Measurements from ENCODE around the gene CBX4. TPM values are rescaled to one million over a fixed set of nuclear protein-coding genes. Genes with fewer than 3 reads are reported as not detected.

CBX4 gene
- total RNA-seq, 2 experiments from 2014 or later: 53.8 to 54.4 TPM

DNA sequence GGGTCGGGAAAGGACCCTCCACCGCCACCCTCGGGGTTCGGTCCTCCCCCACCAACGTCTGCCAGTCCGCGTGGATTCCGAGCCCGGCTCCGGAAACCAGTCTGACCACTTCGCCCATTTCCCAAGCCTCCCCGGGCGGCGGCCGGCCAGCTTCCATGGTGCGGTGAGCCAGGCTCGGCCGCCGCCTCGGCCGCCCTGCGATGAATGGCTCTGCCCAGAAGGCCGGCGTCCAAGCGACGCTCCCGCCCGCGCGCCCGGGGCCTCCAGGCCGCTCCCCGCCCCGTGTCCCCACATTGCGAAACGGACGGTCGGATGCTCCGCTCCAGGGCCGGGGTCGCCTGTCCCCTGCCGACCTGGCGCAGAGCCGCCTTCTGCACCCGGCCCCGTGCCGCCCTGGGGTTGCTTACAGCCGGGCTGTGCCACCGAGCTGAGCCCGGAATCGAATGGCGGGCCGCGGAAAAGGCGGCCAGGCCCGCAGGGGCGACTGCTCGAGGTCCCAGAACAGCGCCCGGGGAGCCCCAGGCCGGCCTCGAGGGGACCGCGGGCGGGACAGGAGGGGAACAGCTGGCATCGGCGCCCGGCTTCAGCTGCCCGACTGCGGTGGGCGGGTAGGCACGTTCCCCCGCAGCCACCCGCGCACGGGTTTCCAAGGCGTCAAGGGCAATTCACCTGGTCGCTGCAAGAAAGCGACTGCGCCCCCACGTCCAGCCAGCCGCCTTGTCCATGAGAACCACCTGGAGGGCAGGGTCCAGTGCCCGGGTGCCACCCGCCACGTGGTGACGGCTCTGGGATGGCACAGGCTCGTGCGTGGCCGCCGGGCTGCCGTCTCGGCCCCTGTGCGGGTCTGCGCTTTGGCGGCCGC is 24.0 kb downstream of the CBX4 start:
- DNase-seq (no peak), ATAC-seq (ENCODE audit: low read depth) (no peak)
- Mint-ChIP-seq H3K27ac (no peak overlapping the region), H3K4me1 (peaks cover 17% of the 10 kb centered on the region), H3K9me3 (no peaks in the 10 kb centered on the region), H3K27me3 (peaks cover 56% of the 10 kb centered on the region), H3K36me3 (no peaks in the 10 kb centered on the region), H3K4me3 (no peak overlapping the region)
- POLR2A ChIA-PET: interaction anchor here (1.4 kb wide), 1 partner anchor 13 kb away, joined by 3 read pairs; no protein-coding TSS in a partner anchor

DNA sequence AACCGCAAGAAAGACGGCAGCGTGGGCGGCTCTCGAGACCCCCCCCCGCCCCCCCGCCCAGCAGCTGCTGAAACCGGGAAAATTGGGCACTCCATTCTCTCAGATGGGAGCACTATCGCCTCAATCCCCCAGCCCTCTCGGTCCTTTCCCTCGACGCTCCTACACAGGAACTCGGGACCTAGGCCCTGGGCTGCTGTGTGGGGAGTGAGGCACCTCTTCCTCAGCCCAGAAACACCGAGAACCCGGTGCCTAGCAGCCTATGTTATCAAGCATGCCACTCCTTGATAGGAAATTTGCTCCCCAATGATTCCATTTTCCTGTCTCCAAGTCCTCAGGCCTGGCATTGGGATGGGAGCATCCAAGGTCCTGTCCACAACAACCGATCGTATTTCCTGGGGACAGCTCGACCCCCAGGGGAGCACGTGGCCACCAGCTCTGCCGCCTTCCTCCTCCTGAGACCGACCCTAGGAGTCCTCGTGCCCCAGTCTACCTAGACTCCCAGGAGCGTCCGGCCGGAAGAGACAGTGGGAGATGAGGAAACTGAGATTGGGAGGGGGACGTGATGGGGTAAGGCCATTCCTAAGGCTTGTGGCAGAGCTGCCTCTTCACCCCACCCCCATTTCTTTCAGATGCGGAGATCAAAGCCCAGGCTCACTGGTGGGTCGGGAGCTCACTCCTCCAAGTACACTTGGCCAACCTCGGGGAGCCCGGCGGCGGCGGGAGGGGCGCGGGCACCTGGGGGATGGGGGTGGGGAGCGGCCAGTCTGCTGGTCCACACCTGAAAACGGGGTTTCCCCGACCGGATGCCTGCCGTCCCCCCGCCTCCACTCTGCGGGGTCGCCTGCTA is 24.9 kb downstream of the CBX4 start:
- Mint-ChIP-seq H3K27me3 (peaks cover 56% of the 10 kb centered on the region), H3K27ac (peak overlapping the region; percentile 22), H3K4me3 (peak overlapping the region; percentile 17), H3K36me3 (no peaks in the 10 kb centered on the region), H3K4me1 (peaks cover 17% of the 10 kb centered on the region), H3K9me3 (no peaks in the 10 kb centered on the region)
- no peak for ATAC-seq (ENCODE audit: low read depth)
- POLR2A ChIA-PET: interaction anchor here (0.9 to 7.8 kb wide), 5 partner anchors 10 to 61 kb away, joined by 3 to 76 read pairs (median 7); partner anchors contain the start of gene CBX4
- no peak for DNase-seq

DNA sequence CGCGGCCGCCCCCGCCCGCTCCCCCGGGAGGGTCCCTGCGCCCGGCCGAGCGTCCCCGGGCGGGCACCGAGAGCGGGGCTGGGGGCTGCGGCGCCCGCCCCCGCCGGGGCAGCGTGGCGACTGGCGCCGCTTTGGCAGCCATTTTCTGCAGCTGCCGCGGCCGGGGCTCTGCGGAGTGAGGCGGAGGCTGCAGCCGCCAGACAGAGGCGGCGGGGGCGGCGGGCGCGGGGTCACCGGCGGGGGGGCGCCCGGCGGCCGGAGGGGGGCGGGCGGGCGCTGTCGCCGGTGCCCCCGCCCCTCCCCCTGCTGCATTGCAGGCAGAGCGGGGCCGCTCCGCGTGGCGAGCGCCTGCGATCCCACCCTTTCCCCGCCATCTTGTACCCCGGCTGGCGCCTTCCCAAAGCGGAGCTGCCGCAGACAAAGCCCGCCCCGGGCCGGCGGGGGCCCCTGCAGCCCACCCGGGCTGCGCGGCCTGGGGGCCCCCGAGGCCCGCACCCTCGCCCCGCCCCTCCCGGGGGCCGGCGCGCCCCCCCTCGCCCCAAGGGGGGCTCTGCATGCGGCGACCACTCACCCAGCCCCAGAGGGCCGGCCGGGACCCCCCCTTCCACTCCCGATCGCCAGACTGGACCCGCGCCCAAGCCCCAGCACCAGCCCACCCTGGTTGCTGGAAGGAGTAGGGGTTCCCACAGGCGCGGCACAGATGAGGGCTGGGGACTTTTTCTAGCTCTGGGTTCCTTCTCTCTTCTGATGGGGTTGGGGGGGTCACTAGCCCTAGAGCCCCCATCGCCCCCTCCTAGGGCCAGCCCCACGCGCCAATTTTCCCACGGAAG is 25.7 kb downstream of the CBX4 start:
- H3K36me3 Mint-ChIP-seq: no peaks in the 10 kb centered on the region
- ATAC-seq (ENCODE audit: low read depth) (no peak), DNase-seq (no peak)
- H3K9me3 Mint-ChIP-seq: no peaks in the 10 kb centered on the region
- peaks cover 62% of the 10 kb centered on the region for H3K27me3 Mint-ChIP-seq
- peak overlapping the region; percentile 47 for H3K4me3 Mint-ChIP-seq
- H3K27ac Mint-ChIP-seq: no peak overlapping the region
- POLR2A ChIA-PET: interaction anchor here (0.9 to 7.8 kb wide), 6 partner anchors 10 to 62 kb away, joined by 3 to 76 read pairs (median 8); partner anchors contain the start of gene CBX4
- peaks cover 20% of the 10 kb centered on the region for H3K4me1 Mint-ChIP-seq

DNA sequence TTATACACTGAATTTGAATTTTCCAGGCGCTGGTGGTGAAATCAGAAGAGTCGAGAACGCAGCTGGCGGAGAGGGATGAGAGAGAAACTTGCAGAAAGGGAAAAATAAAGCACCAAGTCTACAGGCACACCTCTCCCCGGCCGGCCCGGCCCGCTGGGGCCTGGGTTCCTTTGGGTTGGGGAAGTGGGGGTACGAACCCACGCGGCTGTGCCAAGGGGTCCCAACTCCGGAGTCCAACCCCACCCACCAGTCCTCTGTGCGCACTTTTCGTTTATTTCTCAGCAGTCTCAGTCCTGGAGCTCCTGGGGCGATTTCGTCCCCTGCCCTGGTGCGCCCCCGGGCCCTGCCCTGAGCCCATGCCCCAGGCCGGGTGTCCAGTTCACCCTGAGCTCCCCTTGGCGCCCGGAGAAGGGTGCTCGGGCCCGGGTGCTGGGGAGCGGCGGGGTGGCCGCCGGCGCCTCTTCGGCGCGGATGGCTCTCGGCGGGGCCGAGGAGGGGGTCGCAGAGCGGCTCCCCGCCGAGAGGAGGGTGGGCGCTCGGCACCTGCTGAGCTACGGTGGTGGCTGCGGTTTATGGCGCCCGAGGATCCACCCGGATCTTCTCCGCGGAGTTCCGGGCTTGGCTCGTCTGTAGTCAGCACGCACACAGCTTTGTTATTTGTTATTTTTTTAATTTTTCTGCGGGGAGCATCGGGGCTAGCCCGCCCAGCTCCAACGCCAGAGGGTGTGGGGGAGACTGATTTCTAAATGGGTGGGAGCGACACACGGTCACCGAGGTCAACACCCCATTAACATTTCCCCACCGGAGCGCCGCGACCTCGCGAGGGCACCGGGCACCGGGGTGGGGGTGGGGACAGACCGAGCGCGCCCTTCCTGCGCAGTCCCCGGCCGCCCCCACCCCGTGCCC is 26.6 kb downstream of the CBX4 start:
- no peak overlapping the region for H3K27ac Mint-ChIP-seq
- no peaks in the 10 kb centered on the region for H3K36me3 Mint-ChIP-seq

DNA sequence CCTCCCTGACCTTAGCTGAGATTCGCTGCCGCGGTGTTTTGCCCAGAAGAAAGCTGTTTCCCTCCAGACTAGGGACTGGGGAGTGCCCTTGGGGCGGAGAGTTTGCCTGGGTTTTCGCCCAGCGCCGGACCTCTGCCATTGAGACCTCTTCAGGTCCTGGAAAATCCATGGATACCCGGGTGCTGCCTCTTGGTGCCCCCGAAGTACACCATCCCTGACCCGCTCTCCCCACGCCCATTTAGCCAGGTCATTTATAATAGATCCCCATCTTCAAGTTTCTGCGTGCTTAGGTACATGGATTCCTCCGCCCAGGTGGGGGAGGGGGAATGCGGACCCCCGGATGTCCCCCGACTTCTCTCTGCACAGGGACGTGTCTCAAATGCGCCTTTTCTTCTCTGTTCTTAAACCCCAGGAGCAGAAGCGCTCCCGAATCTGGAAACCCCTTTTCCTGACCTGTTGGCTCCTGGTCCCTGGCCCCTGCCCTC is 27.3 kb downstream of the CBX4 start:
- Mint-ChIP-seq H3K27me3 (peaks cover 63% of the 10 kb centered on the region), H3K27ac (no peak overlapping the region), H3K4me1 (peaks cover 20% of the 10 kb centered on the region), H3K4me3 (peak overlapping the region; percentile 28), H3K9me3 (no peaks in the 10 kb centered on the region), H3K36me3 (no peaks in the 10 kb centered on the region)
- ATAC-seq (ENCODE audit: low read depth) (no peak), DNase-seq (no peak)
- POLR2A ChIA-PET: interaction anchor here (0.7 to 7.8 kb wide), 7 partner anchors 11 to 185 kb away, joined by 3 to 76 read pairs (median 6); partner anchors contain the start of genes CBX4 and CBX8

More for the DNA sequence above, 26.6 kb downstream of the CBX4 start:
- DNase-seq: no peak
- Mint-ChIP-seq H3K4me1 (peaks cover 20% of the 10 kb centered on the region), H3K9me3 (no peaks in the 10 kb centered on the region), H3K27me3 (peaks cover 63% of the 10 kb centered on the region), H3K4me3 (peak overlapping the region; percentile 40)
- no peak for ATAC-seq (ENCODE audit: low read depth)
- POLR2A ChIA-PET: interaction anchor here (0.7 to 7.8 kb wide), 6 partner anchors 9 to 28 kb away, joined by 3 to 76 read pairs (median 8); partner anchors contain the start of genes CBX4 and CBX8

DNA sequence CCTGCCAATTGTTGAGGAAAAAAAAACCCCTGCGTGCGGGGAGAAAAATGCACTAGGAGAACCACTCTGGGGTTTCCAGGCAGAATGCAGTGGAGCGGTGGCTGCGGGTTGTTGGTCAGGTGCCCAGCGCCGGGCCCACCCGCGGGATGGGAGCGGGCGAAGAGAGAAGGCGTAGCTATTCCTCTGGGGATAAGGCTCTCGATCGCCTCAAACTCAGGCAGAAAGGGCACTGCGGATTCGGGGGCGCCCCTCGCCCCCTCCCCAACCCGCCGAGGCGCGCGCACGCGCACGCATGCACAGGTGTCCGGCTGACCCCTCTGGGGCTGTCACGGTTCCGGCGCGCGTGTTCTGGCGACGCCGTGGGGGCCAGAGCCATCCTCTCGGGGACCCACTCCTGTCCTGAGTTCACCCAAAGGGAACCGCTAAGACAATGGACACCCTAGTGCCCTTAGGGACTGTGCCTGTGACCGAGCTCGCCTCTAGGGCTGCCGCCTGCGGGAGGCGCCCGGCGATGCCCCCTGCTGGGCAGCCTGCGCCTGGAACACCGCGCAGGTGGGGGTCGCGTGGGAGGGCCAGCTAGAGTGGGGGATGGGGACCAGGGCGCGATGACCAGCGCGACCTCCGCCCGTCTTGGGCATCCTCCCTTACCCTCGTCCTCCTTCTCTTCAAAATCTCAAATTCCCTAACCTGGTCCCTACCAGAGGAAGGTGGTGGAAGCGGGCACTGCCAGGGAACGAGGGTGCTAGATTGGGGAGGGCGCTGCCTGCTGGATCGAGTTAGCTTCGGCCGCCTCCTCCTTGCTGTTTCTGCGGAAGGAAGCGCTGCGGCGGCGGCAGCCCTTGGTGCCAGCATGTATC is 28.0 kb downstream of the CBX4 start:
- H3K9me3 Mint-ChIP-seq: no peaks in the 10 kb centered on the region
- peaks cover 63% of the 10 kb centered on the region for H3K27me3 Mint-ChIP-seq
- POLR2A ChIA-PET: interaction anchor here (0.7 to 7.8 kb wide), 6 partner anchors 10 to 186 kb away, joined by 3 to 76 read pairs (median 8); partner anchors contain the start of genes CBX4 and CBX8
- DNase-seq (peak; percentile 57), ATAC-seq (ENCODE audit: low read depth) (no peak)
- H3K4me1 Mint-ChIP-seq: peaks cover 20% of the 10 kb centered on the region
- H3K27ac Mint-ChIP-seq: no peak overlapping the region
- H3K4me3 Mint-ChIP-seq: peak overlapping the region; percentile 44
- no peaks in the 10 kb centered on the region for H3K36me3 Mint-ChIP-seq

DNA sequence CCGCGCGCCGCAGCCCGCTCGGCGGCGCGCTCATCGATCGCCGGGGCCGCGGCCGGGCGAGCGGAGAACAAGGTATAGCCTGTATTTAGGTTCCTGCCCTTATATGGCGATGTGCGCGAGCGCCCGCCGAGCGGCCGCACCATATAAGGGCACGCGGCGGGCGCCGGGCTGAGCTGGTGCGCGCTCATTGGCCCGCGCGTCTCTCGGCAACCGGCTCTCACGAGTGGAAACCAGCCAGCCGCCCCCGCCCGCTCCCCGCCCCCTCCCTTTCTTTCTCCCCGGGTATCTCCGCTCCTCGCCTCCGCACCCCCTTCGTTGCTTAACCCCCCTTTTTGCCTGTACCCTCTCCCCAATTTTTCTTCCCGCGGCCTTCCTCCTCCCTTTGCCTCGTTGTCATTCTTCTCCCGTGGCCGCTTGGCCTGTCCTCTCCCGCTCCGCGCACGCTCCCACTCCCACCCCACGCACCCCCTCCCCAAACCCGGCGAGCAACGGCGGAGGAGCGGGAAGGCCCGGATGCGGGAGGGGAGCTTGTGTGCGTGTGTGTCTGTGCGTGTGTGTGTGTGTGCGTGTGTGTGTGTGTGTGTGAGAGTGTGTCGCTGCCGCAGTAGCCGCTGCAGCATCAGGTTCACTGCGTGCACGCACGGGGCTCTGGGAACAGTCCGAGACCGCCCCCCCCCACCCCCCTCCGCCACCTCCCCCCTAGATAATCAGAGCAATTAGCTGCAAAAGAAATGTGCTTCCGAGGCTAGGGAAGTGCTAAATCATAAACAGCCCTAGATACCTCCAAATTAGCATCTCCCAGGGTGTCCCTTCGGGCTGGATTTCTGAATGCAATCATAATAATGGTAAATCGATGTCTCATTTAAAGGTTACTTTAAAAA is 28.9 kb downstream of the CBX4 start:
- no peaks in the 10 kb centered on the region for H3K9me3 Mint-ChIP-seq
- DNase-seq: peak; percentile 82
- H3K4me1 Mint-ChIP-seq: peaks cover 26% of the 10 kb centered on the region
- no peak overlapping the region for H3K27ac Mint-ChIP-seq
- POLR2A ChIA-PET: interaction anchor here (0.6 to 7.8 kb wide), 5 partner anchors 9 to 65 kb away, joined by 4 to 76 read pairs (median 10); partner anchors contain the start of genes CBX4 and CBX8
- H3K36me3 Mint-ChIP-seq: no peaks in the 10 kb centered on the region
- peak overlapping the region; percentile 45 for H3K4me3 Mint-ChIP-seq
- peak; percentile 87 for ATAC-seq (ENCODE audit: low read depth)
- peaks cover 68% of the 10 kb centered on the region for H3K27me3 Mint-ChIP-seq

DNA sequence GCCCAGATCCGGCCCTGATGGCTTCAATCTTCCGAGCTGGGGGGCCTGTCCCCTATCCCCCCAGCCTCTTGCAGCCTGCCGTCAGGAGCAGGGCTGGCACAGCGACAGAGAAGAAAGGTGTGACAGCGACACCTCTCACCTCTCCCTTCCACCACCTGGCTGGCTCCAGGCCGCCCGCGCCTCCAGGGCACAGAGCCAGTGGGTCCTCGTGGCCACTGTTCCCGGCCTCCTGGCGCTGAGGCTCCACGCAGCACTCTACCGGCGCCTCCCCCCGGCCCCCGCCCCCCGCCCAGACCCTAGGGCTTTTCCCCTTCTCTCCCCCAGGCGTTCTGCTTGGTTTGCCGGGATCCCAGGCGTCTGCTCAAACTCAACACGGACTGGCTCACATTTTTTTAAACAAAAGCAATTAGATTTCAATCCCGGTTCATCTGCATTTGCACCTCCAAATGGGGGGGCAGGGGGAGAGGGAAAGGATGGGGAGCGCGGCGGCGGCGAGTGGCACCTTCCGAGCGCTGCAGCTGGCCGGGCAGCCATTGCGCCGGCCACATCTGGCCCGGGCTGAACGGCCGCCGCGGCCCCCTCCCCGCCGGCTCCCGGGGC is 29.6 kb downstream of the CBX4 start:
- POLR2A ChIA-PET: interaction anchor here (4.3 to 7.8 kb wide), 2 partner anchors 27 to 31 kb away, joined by 17 to 76 read pairs; partner anchors contain the start of gene CBX4
- Mint-ChIP-seq H3K4me1 (peaks cover 33% of the 10 kb centered on the region), H3K9me3 (no peaks in the 10 kb centered on the region), H3K36me3 (no peaks in the 10 kb centered on the region), H3K4me3 (peak overlapping the region; percentile 45), H3K27ac (no peak overlapping the region), H3K27me3 (peaks cover 75% of the 10 kb centered on the region)
- ATAC-seq (ENCODE audit: low read depth) (no peak), DNase-seq (no peak)

DNA sequence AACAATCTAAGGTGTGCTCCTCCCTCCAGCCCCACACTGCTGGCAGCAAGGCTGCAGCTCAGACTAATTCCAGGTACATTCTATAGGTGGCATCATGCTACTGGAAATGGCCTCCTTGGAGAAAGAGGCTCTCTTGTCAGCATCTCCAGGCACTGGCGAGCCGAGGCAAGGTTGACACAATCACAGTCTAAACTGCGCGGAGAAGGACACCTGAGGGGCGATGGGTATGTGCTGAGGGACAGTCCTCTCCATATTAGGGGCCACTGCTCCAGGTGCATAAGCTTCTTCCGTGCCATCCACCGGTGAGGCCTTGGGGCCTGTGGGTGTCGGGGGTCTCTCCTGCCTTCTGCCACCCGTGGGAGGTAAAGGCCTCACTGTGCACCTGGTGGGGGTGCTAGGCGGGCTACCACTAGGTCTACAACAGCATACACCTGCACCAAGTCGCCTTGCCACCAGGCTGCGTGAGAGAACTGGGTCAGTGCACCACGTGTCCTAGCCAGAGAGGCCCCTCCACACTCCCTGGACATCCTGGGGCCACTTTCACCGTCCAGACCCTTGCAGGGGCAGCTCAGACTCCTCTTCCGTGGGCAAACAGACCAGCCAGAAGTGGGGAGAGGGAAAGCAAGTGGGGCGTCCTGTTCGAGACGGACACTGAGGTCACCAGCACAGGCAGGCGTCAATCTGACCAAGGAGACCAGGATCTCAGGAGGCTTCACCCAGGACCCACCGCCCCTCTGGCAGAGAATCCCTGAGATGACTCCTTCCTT is 30.3 kb downstream of the CBX4 start:
- peaks cover 72% of the 10 kb centered on the region for H3K27me3 Mint-ChIP-seq
- H3K36me3 Mint-ChIP-seq: no peaks in the 10 kb centered on the region
- H3K4me3 Mint-ChIP-seq: peak overlapping the region; percentile 6
- H3K27ac Mint-ChIP-seq: no peak overlapping the region
- peak; percentile 38 for ATAC-seq (ENCODE audit: low read depth)
- no peak for DNase-seq
- peaks cover 32% of the 10 kb centered on the region for H3K4me1 Mint-ChIP-seq
- POLR2A ChIA-PET: interaction anchor here (1.1 to 7.8 kb wide), 4 partner anchors 12 to 32 kb away, joined by 5 to 76 read pairs (median 8); partner anchors contain the start of genes CBX4 and CBX8
- no peaks in the 10 kb centered on the region for H3K9me3 Mint-ChIP-seq
